Esophagus squamous epithelium (tissue), 4 donors: ENCODE data around the gene MAML3.

Experiments
- POLR2A ChIP-seq, 4 donors: fragments of 450-650 bp; IDR thresholded peaks; one replicate each; pipeline ENCODE4 v1.6.1; 2017; ENCODE audit warnings: antibody characterized with exemption in 4 of 4, mild to moderate bottlenecking in 4 of 4, moderate library complexity in 3 of 4
- TF ChIP-seq, protein P1 (sequence below), 6 experiments: fragments of 450-650 bp in 4 of 6; fragments of 200-600 bp in 2 of 6; sonication (generic) in 2 of 6; IDR thresholded peaks; one replicate each; pipeline ENCODE4 v1.5.1; 2016 to 2019; ENCODE audit warnings: antibody characterized with exemption in 6 of 6, mild to moderate bottlenecking in 4 of 6, moderate library complexity in 4 of 6

DNA sequence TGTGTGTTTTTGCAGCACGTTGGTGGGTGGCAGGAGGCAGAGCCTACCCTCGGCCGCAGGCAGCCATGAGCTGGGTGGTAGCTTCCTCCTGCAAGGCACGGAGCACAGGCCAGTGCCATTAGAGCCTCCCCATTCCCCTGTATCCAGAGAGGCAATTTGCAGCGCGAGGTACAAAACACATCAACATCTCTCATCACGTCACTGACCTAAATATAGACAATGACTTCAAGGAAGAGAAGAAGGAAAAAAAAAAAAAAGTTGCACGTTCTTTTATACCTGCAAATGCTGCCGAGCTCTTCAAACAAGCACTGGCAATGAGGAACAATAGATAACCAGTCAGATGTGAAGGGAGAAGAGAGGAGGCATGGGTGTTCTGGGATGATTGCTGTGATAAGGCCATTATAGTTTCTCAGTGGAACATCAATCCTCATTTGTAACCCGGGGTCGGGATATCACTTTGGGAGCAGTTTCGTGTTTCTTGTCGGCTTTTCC lies 328.4 kb downstream of the MAML3 start:
- TF ChIP-seq, protein P1, sequence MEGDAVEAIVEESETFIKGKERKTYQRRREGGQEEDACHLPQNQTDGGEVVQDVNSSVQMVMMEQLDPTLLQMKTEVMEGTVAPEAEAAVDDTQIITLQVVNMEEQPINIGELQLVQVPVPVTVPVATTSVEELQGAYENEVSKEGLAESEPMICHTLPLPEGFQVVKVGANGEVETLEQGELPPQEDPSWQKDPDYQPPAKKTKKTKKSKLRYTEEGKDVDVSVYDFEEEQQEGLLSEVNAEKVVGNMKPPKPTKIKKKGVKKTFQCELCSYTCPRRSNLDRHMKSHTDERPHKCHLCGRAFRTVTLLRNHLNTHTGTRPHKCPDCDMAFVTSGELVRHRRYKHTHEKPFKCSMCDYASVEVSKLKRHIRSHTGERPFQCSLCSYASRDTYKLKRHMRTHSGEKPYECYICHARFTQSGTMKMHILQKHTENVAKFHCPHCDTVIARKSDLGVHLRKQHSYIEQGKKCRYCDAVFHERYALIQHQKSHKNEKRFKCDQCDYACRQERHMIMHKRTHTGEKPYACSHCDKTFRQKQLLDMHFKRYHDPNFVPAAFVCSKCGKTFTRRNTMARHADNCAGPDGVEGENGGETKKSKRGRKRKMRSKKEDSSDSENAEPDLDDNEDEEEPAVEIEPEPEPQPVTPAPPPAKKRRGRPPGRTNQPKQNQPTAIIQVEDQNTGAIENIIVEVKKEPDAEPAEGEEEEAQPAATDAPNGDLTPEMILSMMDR (IDR thresholded peaks at IDR 0.05): no peak
- no peak for TF ChIP-seq POLR2A (IDR thresholded peaks at IDR 0.05)
